Kidney epithelial cell (primary cell): ENCODE data around the gene GRAMD4. TPM values are rescaled to one million over a fixed set of nuclear protein-coding genes. Genes with fewer than 3 reads are reported as not detected.
"Not testable (repeated sequence)": the region's sequence is repeated elsewhere in the genome, so short reads cannot be mapped to it uniquely, and the experiment has no call there.

Source experiments
- DNase-seq: peaks from one replicate; pipeline ENCODE4 v3.0.0-alpha.2; 2010; ENCODE audit warnings: low read depth
- H3K27me3 ChIP-seq: 2 replicates; pipeline ENCODE4 v1.6.0; 2011; ENCODE audit warnings: low read length; ENCODE audit not compliant: control insufficient read depth, insufficient read depth
- H3K36me3 ChIP-seq: 2 replicates; pipeline ENCODE4 v1.5.1; 2011; ENCODE audit warnings: low read length; ENCODE audit not compliant: control insufficient read depth, insufficient read depth
- H3K4me3 ChIP-seq: 2 replicates; pipeline ENCODE4 v1.5.1; 2011; ENCODE audit warnings: low read depth, mild to moderate bottlenecking, control low read depth, low read length
- total RNA-seq: library from RNA; depleted of rRNA; stranded (reverse); fragments of >200 nt; gene quantifications from 2 replicates; pipeline ENCODE4 v1.2.3, GENCODE V29; 2015
- TF ChIP-seq, protein P1 (sequence below): IDR thresholded peaks from 2 replicates; pipeline ENCODE4 v1.5.1; 2011; ENCODE audit warnings: mild to moderate bottlenecking, moderate library complexity, low read length, control low read depth, inconsistent platforms; ENCODE audit not compliant: insufficient read depth, poor library complexity, severe bottlenecking

GRAMD4 gene
- total RNA-seq, 1 donor from 2014 or later = 30.4 TPM

DNA sequence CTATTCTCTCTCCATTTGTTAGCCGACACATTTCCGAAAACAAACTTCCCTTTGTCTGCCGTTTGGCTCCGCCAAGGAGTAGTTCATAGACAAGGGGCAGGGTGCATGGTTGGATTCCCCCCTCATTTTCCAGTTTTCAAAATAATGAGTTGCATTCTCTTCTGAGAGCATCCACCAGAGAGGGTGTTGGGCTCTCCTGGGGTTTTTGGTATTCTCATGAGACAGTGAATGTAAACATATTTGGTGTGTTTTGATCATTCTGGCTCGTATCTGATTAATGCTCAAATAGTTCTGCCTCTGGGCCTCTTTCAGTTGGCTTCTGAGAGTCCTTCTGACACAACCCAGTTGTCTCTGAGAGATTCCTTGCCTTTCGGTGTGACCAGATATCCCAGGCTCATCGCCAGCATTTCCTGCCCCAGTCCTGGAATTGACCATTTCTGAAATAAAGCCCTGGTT is 21.7 kb downstream of the GRAMD4 start:
- Histone ChIP-seq H3K4me3 (no peak overlapping the region), H3K27me3 (no peaks in the 10 kb centered on the region), H3K36me3 (no peaks in the 10 kb centered on the region)
- DNase-seq = no peak
- TF ChIP-seq, protein P1, sequence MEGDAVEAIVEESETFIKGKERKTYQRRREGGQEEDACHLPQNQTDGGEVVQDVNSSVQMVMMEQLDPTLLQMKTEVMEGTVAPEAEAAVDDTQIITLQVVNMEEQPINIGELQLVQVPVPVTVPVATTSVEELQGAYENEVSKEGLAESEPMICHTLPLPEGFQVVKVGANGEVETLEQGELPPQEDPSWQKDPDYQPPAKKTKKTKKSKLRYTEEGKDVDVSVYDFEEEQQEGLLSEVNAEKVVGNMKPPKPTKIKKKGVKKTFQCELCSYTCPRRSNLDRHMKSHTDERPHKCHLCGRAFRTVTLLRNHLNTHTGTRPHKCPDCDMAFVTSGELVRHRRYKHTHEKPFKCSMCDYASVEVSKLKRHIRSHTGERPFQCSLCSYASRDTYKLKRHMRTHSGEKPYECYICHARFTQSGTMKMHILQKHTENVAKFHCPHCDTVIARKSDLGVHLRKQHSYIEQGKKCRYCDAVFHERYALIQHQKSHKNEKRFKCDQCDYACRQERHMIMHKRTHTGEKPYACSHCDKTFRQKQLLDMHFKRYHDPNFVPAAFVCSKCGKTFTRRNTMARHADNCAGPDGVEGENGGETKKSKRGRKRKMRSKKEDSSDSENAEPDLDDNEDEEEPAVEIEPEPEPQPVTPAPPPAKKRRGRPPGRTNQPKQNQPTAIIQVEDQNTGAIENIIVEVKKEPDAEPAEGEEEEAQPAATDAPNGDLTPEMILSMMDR = no peak

DNA sequence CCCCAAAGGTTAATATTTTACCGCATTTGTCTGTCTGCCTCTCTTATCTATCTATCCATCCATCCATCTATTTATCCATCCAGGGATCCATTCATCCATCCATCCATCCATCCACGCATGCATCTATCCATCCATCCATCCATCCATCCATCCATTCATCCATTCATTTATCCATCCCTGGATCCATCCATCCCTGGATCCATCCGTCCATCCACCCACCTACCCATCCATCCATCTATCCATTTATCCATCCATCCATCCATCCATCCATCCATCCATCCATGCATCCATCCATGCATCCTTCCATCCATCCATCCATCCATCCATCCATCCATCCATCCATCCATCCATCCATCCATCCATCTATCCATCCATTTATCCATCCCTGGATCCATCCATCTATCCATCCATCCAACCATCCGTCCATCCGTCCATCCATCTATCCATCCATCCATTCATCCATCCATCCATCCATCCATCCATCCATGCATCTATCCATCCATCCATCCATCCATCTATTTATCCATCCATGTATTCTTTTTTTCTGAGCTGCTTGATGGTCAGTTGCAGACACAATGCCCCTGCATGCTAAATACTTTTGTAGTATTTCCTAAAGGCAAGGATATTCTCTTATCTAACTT is 22.8 kb downstream of the GRAMD4 start:
- not testable (repeated sequence) for H3K27me3 ChIP-seq, H3K36me3 ChIP-seq, H3K4me3 ChIP-seq, DNase-seq

DNA sequence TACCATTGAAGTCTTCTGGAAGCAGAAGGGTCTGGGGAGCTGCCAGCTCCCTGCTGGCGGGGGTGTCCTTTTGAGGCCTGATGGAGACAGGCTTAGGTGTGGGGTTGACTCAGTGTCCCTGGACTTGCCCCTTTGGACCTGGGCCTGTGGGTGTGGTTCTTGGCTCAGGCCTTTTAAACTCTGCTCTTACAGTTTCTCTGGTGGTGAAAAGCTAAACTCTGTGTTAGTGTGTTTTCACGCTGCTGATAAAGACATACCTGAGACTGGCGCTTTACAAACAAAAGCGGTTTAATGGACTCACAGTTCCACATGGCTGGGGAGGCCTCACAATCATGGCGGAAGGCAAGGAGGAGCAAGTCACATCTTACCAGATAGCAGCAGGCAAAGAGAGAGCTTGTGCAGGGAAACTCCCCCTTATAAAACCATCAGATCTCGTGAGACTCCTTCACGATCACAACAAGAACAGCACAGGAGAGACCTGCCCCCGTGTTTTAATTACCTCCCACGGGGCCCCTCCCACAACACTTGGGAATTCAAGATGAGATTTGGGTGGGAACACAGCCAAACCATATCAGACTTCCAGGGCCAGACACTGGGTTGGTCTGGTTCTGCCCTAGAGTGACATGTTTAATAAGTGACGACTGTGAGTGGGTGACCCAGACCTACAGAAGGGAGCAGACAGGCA is 26.5 kb downstream of the GRAMD4 start:
- TF ChIP-seq, protein P1 = no peak
- H3K4me3 ChIP-seq = no peak overlapping the region
- no peaks in the 10 kb centered on the region for H3K36me3 ChIP-seq
- H3K27me3 ChIP-seq = no peaks in the 10 kb centered on the region
- DNase-seq = no peak

DNA sequence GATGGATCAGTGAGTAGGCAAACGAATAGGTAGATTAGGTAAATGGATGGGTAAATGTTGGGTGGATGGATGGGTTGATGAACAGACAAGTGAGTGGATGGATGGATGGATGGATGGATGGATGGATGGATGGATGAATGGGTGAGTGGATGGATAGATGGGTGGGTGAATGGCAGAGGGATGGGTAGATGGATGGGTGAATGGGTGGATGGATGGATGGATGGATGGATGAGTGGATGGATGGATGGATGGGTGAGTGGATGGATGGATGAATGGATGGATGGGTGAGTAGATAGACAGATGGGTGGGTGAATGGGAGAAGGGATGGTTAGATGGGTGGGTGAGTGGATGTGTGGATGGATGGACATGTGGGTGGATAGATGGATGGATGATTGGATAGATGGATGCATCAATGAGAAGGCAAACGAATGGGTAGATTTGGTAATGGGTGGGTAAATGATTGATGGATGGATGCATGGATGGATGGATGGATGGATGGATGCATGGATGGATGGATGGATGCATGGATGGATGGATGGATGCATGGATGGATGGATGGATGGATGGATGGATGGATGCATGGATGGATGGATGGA is 28.1 kb downstream of the GRAMD4 start:
- DNase-seq, H3K27me3 ChIP-seq, H3K36me3 ChIP-seq, H3K4me3 ChIP-seq: not testable (repeated sequence)

DNA sequence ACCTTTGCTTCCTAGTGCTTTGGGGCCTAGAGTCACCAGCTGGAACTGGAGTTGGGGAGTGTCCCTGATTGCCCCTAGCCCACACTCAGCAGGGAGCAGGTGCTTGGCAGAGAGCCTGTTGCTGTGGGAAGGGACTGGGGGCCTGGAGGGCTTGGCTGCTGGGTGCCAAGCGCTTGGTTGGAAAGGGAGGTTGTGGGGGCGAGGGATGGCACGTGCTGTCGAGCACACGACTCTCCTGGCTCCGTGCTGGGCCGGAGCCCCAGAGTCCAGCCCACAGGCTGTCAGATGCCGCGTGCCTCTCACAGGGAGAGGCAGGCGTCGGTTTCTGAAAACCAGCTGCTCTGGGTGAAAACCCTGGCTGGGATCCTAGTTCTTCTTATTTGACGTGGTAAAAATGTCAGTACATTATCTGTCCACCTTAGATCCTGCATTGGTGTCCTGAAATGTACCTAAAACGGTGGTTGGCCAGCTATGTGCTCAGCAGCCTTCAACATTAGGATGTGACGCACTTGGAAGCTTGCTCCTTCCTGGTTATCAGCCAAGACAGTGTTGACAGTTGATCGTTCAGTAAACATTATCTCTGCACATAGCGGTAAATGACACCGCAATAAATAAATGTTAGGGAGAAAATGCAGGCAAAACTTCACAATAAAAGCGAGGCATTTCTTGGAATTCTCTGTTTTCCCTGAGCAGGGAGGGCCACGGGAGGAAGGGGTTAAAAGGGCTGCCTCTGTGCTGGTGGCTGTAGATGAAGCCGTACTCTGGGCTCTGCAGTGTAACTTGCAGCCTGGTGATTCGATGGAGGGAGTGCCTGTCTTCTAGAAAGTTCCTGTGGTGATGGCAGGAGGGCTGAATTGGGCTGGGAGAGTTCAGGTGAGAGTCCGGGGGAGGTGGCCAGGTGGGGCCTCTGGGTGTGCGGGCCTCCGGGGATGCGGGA is 29.2 kb downstream of the GRAMD4 start:
- H3K36me3 ChIP-seq = no peaks in the 10 kb centered on the region

DNA sequence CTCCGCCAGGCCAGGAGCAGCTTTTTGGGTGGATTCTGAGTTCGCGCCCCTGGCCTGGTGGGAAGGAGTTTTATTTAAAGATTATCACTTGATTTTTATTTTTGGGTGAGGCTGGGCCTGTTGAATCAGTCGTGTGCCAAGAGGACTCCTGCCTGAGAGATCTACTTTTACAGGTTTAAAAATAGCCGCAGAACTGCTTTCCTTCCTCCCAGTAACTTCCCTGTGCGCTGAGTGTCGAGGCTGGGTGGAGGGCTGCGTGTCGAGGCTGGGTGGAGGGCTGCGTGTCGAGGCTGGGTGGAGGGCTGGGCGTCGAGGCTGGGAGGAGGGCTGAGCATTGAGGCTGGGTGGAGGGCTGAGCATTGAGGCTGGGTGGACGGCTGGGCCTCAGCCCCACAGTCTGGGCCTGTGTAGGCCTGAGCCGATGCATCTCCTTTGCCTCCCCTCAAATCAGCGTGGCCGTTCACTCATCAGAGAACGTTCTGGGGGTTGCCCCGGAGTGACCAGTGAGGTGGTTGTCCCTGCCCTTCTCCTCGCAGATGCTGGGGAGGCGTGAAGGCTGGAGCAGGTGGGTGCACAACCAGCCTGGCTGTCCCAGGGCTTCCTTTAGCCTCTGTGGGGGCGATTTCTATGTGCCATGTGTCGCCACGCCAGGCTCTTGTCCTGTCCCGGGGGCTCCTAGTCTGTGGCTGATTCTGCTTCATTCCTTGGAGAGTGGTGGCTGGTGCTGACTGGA is 30.1 kb downstream of the GRAMD4 start:
- Histone ChIP-seq H3K36me3 (no peaks in the 10 kb centered on the region), H3K27me3 (no peaks in the 10 kb centered on the region), H3K4me3 (no peak overlapping the region)
- DNase-seq = no peak
- TF ChIP-seq, protein P1 = no peak

More for the DNA sequence above, 29.2 kb downstream of the GRAMD4 start:
- TF ChIP-seq, protein P1 = no peak
- Histone ChIP-seq H3K27me3 (no peaks in the 10 kb centered on the region), H3K4me3 (no peak overlapping the region)
- DNase-seq = no peak
